LoVo (cell line): ENCODE results near the gene TSPEAR.
"Not testable (repeated sequence)": the region's sequence is repeated elsewhere in the genome, so short reads cannot be mapped to it uniquely, and the experiment has no call there.

ENCODE experiments used
- DNase-seq: peaks from one replicate; pipeline ENCODE4 v3.0.0-alpha.2; 2016; ENCODE audit warnings: low spot score

Gene TSPEAR

GRCh38 chr21:44568667-44569556 is 142.5 kb downstream of the TSPEAR start:
- DNase-seq: no peak

DNA sequence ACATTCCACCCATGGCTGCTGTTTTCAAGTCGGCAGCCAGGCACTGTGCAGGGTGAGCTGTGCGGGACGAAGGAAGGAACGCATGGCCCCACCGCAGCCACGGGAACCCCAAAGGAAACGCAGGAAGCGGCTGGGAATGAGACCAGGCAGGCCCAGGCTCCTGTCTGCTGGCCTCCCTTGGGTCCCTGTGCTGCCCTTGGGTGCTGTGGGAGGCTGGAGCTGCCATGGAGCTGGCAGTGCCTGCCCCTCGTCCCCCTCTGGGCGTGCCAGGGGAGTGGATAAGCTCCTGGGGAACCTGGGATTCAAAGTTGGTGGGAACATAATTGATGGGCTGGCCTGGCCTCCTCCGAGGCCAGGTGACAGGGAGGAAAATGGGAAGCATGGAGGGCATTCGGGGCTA is 143.1 kb downstream of the TSPEAR start:
- no peak for DNase-seq

DNA sequence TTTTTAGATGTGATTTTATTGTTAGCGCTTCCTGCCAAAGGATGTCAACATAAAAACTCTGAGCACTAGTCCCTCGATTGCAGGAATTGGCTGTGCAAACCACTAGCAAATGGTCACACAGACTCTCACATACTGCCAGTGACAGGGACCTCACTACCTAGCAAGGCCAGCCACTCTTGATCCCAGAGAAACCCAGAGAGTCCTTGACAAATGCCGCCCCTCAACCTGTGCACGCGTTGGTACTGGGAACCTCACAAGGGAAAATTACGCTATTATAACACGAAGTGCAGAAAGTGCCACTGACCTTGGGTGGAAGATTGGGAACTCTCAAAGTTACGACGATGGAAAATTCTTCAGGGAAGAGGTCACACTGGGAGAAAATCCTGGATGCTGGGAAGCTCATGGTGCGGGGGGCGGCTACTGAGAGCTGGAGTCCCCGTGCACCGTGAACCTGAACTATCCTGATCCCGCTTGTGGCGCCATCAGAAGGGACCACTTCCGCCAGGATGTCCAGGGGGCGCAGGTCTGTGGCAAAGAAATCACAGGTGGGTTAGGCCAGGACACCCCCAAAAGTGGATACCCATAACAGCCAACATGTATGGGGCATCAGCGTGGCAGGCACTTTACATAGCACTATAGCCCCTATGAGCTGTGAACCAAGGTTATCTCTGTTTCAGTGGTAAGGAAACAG is 143.7 kb downstream of the TSPEAR start:
- DNase-seq: no peak

DNA sequence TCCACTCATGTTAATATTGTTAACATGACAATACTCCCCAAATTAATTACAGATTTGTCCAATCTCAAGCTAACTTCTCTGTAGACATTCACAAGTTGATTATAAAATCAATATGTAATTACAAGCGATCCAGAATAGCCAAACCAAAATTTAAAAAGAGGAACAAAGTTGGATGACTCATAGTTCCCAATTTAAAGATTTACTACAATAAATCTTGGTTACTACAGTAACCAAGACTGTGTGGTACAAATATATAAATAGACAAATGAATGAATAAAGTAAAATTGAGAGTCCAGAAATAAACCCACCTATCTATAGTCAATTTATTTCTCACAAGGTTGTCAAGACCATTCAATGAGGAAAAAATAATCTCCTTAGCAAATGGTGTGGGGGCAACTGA is 145.0 kb downstream of the TSPEAR start:
- no peak for DNase-seq

GRCh38 chr21:44564886-44565598 is 146.3 kb downstream of the TSPEAR start:
- DNase-seq: no peak

- DNase-seq: no peak
Measured at GRCh38 chr21:44564099-44564498, 147.3 kb downstream of the TSPEAR start.

GRCh38 chr21:44558695-44559094 is 152.7 kb downstream of the TSPEAR start, which contains the start of gene KRTAP10-3:
Gene KRTAP10-3, minus strand, starts transcription at chr21:44558795. Its CDS starts 80 bp downstream, at chr21:44558715.
- DNase-seq: no peak

GRCh38 chr21:44558329-44558675 is 153.1 kb downstream of the TSPEAR start:
- DNase-seq: not testable (repeated sequence)

DNA sequence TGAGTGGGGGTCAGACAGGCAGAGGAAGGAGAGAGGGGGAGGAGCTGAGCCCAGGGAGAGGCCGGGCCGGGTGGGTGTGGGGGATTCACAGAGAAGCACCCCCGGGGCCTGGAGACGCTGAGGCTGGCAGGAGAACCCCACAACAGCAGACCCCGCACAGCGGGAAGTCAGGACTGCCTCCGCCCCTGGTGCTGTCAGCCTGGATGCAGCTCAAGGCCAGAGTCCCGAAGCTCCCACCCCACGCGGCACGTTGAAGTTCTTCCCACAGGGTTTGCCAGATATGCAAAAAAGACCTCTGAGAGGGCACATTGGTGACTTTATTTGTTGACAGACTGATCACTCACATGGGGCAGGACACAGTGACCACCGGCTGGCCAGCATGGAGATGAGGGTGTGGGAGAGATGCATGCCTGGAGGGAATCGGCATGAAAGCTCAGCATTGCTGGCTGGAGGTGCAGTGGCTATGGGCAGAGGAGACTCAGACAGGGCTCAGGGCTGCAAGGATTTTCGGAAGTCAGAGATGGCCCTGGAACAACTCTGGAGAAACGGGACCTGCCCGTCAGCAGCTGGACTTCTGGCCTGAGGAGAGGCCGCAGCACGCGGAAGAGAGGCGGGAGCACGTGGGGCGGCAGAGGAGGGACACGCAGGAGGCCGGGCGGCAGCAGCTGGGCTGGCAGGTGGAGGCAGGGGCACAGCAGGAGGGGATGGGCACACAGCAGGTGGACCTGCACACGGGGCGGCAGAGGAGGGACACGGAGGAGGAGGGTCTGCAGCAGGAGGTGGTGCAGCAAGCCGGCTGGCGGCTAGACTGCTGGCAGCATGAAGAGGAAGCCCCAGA is 153.7 kb downstream of the TSPEAR start:
- DNase-seq: no peak

DNA sequence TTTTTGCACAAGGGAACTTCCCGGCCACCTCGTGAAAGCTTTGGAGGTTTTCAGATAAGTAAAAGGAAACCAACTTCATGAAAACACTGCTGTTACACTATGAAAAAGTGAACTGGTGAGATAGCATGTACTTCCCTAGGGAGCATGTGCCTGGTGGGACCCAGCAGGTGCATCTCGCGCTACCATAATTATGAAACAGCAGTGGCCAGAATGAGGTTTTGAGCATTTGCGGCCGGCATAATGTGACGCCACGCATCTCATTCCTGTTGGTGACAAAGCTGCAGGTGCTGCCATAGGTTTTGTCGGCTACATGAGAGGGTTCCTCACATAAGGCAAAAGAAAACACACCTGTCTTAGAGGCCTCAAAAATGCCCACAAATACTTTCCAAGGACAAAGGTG is 154.5 kb downstream of the TSPEAR start:
- no peak for DNase-seq

DNA sequence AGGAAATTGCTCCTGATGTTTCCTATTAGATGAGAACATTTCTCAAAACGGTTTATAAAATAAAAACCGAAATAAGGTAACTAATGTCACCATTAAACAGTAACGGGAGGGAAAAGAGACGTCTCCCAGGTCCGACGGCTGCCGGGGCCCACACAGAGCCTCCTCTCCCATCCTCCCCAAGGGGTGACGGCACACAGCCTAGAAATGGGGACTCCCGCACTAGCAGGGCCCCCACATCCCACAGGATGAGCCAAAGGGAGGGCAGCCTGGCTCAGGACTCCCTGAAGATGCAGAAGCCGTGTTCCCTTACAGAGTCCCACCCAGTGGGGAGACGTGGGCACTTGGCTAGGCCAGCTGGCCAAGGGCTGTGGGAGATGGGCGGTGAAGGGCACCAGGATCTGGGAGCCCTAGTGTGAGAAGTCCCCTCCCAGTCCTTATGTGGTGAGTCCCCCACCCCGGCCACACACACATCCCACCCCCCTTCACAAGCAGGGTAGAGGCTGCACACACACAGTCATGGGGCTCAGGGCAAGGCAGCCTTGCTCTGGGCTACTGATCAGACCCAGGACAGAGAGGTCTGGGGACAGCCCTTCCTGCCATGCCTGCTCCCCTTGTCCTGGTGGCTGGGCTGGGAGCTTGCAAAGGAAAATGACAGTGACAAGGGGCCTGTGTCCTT is 156.0 kb downstream of the TSPEAR start:
- DNase-seq: no peak

DNA sequence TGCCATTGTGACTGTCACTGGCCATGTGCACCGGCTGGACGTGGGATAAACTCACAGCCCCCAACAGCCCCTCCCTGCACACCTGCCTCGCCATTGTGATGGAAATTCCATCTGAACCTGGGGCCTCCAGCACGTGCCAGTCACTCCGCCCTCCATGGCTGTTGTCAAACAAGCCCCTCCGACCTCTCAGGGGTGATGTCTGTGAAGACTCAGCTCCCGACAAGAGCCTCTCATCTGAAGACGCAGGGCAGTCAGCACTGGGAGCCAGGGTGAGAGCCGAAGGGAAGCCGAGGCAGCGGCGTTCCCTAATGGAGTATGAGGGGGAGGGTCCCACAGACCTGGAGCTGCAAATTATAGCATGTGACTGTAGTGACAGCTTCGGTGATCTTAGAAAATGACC is 158.7 kb downstream of the TSPEAR start:
- DNase-seq: no peak

- DNase-seq: no peak
Measured at GRCh38 chr21:44552136-44552535, 159.2 kb downstream of the TSPEAR start.

GRCh38 chr21:44551340-44551961 is 159.9 kb downstream of the TSPEAR start, which contains the start of gene KRTAP10-2:
Gene KRTAP10-2, minus strand, starts transcription at chr21:44551505. Its CDS starts 47 bp downstream, at chr21:44551458.
- DNase-seq: no peak

GRCh38 chr21:44550807-44551206 is 160.6 kb downstream of the TSPEAR start:
- no peak for DNase-seq

- DNase-seq: not testable (repeated sequence)
Measured at GRCh38 chr21:44550285-44550684, 161.1 kb downstream of the TSPEAR start.

- no peak for DNase-seq
Measured at GRCh38 chr21:44549525-44550211, 161.7 kb downstream of the TSPEAR start.

GRCh38 chr21:44548922-44549321 is 162.4 kb downstream of the TSPEAR start:
- DNase-seq: no peak

DNA sequence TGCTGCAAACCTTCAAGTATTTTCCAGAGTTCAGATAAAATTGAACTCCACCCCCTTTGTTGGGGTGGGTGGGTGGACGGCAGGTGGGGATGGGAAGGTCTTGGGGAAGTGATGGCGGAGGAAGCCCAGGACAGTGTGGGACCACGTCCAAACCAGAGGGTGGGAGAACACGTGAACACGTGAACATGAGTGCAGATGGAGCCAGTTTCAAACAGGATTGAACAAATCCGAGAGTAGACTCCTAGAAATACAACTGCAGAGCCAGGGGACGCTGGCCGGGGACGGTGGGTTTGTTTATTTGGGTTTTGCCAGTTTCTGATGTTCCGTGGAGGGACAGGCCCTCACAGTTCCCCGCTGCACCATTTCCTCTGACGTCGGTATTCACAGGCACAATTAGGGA is 163.0 kb downstream of the TSPEAR start:
- DNase-seq: no peak
